GM21825 (cell line): Measurements from ENCODE around the gene POGZ.

ENCODE experiments used
- ATAC-seq: cut with Tn5 transposase; IDR thresholded peaks from one replicate; pipeline ENCODE4 v1.9.1; 2021; ENCODE audit warnings: mild to moderate bottlenecking, moderate library complexity; ENCODE audit not compliant: unreplicated experiment

POGZ gene

GRCh38 chr1:151459331-151460046 is at the start of gene POGZ:
Gene POGZ (minus strand): TSS chr1:151459494. CDS start chr1:151442204, 17,290 bp downstream.
- ATAC-seq = peak; percentile 57

GRCh38 chr1:151508833-151509232 is 49.5 kb upstream of the POGZ start:
- no peak for ATAC-seq

- no peak for ATAC-seq
These were observed 45.5 kb upstream of the POGZ start for GRCh38 chr1:151504759-151505158.

GRCh38 chr1:151504252-151504651 is 45.0 kb upstream of the POGZ start:
- ATAC-seq = no peak

- ATAC-seq = no peak
These were observed 43.8 kb upstream of the POGZ start for GRCh38 chr1:151502859-151503780.

GRCh38 chr1:151502035-151502700 is 42.9 kb upstream of the POGZ start:
- no peak for ATAC-seq

GRCh38 chr1:151501474-151501873 is 42.2 kb upstream of the POGZ start:
- ATAC-seq = no peak

- no peak for ATAC-seq
These were observed 40.6 kb upstream of the POGZ start for GRCh38 chr1:151499930-151500329.

GRCh38 chr1:151499365-151499764 is 40.1 kb upstream of the POGZ start:
- no peak for ATAC-seq

- no peak for ATAC-seq
These were observed 36.0 kb upstream of the POGZ start for GRCh38 chr1:151495316-151495715.

GRCh38 chr1:151494741-151495281 is 35.5 kb upstream of the POGZ start:
- ATAC-seq = no peak

GRCh38 chr1:151493042-151493441 is 33.7 kb upstream of the POGZ start:
- ATAC-seq = no peak

- ATAC-seq = no peak
These were observed 32.8 kb upstream of the POGZ start for GRCh38 chr1:151492120-151492519.

- ATAC-seq = no peak
These were observed 32.3 kb upstream of the POGZ start for GRCh38 chr1:151491641-151492040.

- ATAC-seq = no peak
These were observed 27.3 kb upstream of the POGZ start for GRCh38 chr1:151486557-151486956.

GRCh38 chr1:151485685-151486255 is 26.5 kb upstream of the POGZ start:
- ATAC-seq = no peak

- ATAC-seq = no peak
These were observed 22.7 kb upstream of the POGZ start for GRCh38 chr1:151482017-151482416.

GRCh38 chr1:151479462-151479861 is 20.2 kb upstream of the POGZ start:
- no peak for ATAC-seq

GRCh38 chr1:151478923-151479322 is 19.6 kb upstream of the POGZ start:
- ATAC-seq = no peak

GRCh38 chr1:151478140-151478812 is 19.0 kb upstream of the POGZ start:
- no peak for ATAC-seq
